WTC11 (cell line): ENCODE data around the gene CYP27B1. TPM values are rescaled to one million over a fixed set of nuclear protein-coding genes. Genes with fewer than 3 reads are reported as not detected.

Source experiments
- ATAC-seq: fragments of 200-7000 bp; cut with Tn5 transposase; 2 replicates; pipeline ENCODE4 v1.10.0; 2021; ENCODE audit warnings: mild to moderate bottlenecking, moderate library complexity
- CTCF ChIA-PET: fragments of 300-600 bp; sonication (Branson Sonifier 250); formaldehyde crosslinking; loops from one replicate; lab custom pipeline; 2021; ENCODE audit warnings: antibody characterized with exemption; lab: Charles Lee
- POLR2A ChIA-PET: fragments of 350-600 bp; sonication (Branson Sonifier 250); formaldehyde crosslinking; loops from one replicate; lab custom pipeline; 2021; ENCODE audit warnings: antibody characterized with exemption; lab: Charles Lee
- DNase-seq: peaks from one replicate; pipeline ENCODE4 v3.0.0; 2021; ENCODE audit warnings: low spot score
- H3K27ac Mint-ChIP-seq: 2 replicates; pipeline ENCODE4 v1.8.0; 2021; ENCODE audit warnings: mixed read lengths
- H3K27me3 Mint-ChIP-seq: 2 replicates; pipeline ENCODE4 v1.8.0; 2021; ENCODE audit warnings: low read depth, mild to moderate bottlenecking, moderate library complexity, mixed read lengths
- H3K36me3 Mint-ChIP-seq: 2 replicates; pipeline ENCODE4 v1.8.0; 2021; ENCODE audit warnings: mixed read lengths
- H3K4me1 Mint-ChIP-seq: 2 replicates; pipeline ENCODE4 v1.8.0; 2022; ENCODE audit warnings: mixed read lengths
- H3K4me3 Mint-ChIP-seq: 2 replicates; pipeline ENCODE4 v1.8.0; 2021; ENCODE audit warnings: mild to moderate bottlenecking, moderate library complexity, mixed read lengths
- H3K9me3 Mint-ChIP-seq: 2 replicates; pipeline ENCODE4 v1.8.0; 2021; ENCODE audit warnings: mixed read lengths
- ARID4B ChIP-seq: sonication (generic); formaldehyde crosslinking; IDR thresholded peaks from 2 replicates; pipeline ENCODE4 v1.8.0; 2023; ENCODE audit warnings: missing genetic modification reagents, mild to moderate bottlenecking, borderline replicate concordance
- ATF1 ChIP-seq: sonication (generic); formaldehyde crosslinking; IDR thresholded peaks from 2 replicates; pipeline ENCODE4 v1.8.1; 2023; ENCODE audit warnings: mild to moderate bottlenecking, moderate library complexity, missing genetic modification reagents
- CBFB ChIP-seq: sonication (generic); formaldehyde crosslinking; IDR thresholded peaks from 2 replicates; pipeline ENCODE4 v1.8.1; 2022; ENCODE audit warnings: mild to moderate bottlenecking, low read depth, missing genetic modification reagents
- CTCF ChIP-seq: fragments of 200-600 bp; IDR thresholded peaks from 2 replicates; pipeline ENCODE4 v1.8.0; 2022; ENCODE audit warnings: antibody characterized with exemption
- E2F1 ChIP-seq: sonication (generic); formaldehyde crosslinking; IDR thresholded peaks from 2 replicates; pipeline ENCODE4 v1.8.0; 2022; ENCODE audit warnings: mild to moderate bottlenecking, missing genetic modification reagents
- EMX1 ChIP-seq: fragments of 250-450 bp; sonication (Bioruptor Pico); IDR thresholded peaks from 2 replicates; pipeline ENCODE4 v1.8.0; 2021; ENCODE audit warnings: mild to moderate bottlenecking
- ETV6 ChIP-seq: sonication (generic); formaldehyde crosslinking; IDR thresholded peaks from 2 replicates; pipeline ENCODE4 v1.8.1; 2022; ENCODE audit warnings: mild to moderate bottlenecking, missing genetic modification reagents
- KAT7 ChIP-seq: sonication (generic); formaldehyde crosslinking; IDR thresholded peaks from 2 replicates; pipeline ENCODE4 v1.8.1; 2023; ENCODE audit warnings: missing genetic modification reagents, mild to moderate bottlenecking, borderline replicate concordance
- MAX ChIP-seq: sonication (generic); formaldehyde crosslinking; IDR thresholded peaks from 2 replicates; pipeline ENCODE4 v1.8.0; 2022; ENCODE audit warnings: mild to moderate bottlenecking, missing genetic modification reagents
- NR2C2 ChIP-seq: sonication (generic); formaldehyde crosslinking; IDR thresholded peaks from 2 replicates; pipeline ENCODE4 v1.8.0; 2022; ENCODE audit warnings: mild to moderate bottlenecking, missing genetic modification reagents
- NR3C1 ChIP-seq: sonication (generic); formaldehyde crosslinking; conservative IDR thresholded peaks from 2 replicates; pipeline ENCODE4 v1.8.1; 2023; ENCODE audit warnings: low read depth, mild to moderate bottlenecking, missing genetic modification reagents
- PRDM15 ChIP-seq: sonication (generic); formaldehyde crosslinking; IDR thresholded peaks from 2 replicates; pipeline ENCODE4 v1.8.0; 2022; ENCODE audit warnings: missing genetic modification reagents
- RORB ChIP-seq: fragments of 250-450 bp; sonication (Bioruptor Pico); IDR thresholded peaks from 2 replicates; pipeline ENCODE4 v1.9.0; 2021; ENCODE audit warnings: mild to moderate bottlenecking
- TEAD1 ChIP-seq: sonication (generic); formaldehyde crosslinking; IDR thresholded peaks from 2 replicates; pipeline ENCODE4 v1.8.0; 2022; ENCODE audit warnings: mild to moderate bottlenecking, missing genetic modification reagents
- TP53 ChIP-seq: sonication (generic); formaldehyde crosslinking; IDR thresholded peaks from 2 replicates; pipeline ENCODE4 v1.8.1; 2023; ENCODE audit warnings: mild to moderate bottlenecking, missing genetic modification reagents
- USF1 ChIP-seq: sonication (generic); formaldehyde crosslinking; IDR thresholded peaks from 2 replicates; pipeline ENCODE4 v1.8.0; 2022; ENCODE audit warnings: mild to moderate bottlenecking, missing genetic modification reagents
- ZMAT4 ChIP-seq: fragments of 250-450 bp; sonication (Bioruptor Pico); IDR thresholded peaks from 2 replicates; pipeline ENCODE4 v1.9.0; 2021; ENCODE audit warnings: mild to moderate bottlenecking
- ZNF219 ChIP-seq: sonication (generic); formaldehyde crosslinking; IDR thresholded peaks from 2 replicates; pipeline ENCODE4 v1.8.0; 2023; ENCODE audit warnings: missing genetic modification reagents, mild to moderate bottlenecking, borderline replicate concordance
- ZNF232 ChIP-seq: sonication (generic); formaldehyde crosslinking; IDR thresholded peaks from 2 replicates; pipeline ENCODE4 v1.8.0; 2022; ENCODE audit warnings: mild to moderate bottlenecking, missing genetic modification reagents
- ZNF423 ChIP-seq: fragments of 250-450 bp; sonication (Bioruptor Pico); IDR thresholded peaks from 2 replicates; pipeline ENCODE4 v2.1.2; 2022; ENCODE audit warnings: mild to moderate bottlenecking, moderate library complexity
- ZNF671 ChIP-seq: fragments of 250-450 bp; sonication (Bioruptor Pico); IDR thresholded peaks from 2 replicates; pipeline ENCODE4 v1.8.0; 2021; ENCODE audit warnings: mild to moderate bottlenecking
- total RNA-seq: library from RNA; stranded (reverse); gene quantifications from 3 replicates; pipeline ENCODE4 v1.2.3, GENCODE V29; 2021

CYP27B1 gene
- total RNA-seq, 1 experiment from 2014 or later, result 2.1 TPM

- TF ChIP-seq NR2C2 (CRISPR knock-in tag), result no peak
- TF ChIP-seq ETV6 (CRISPR knock-in tag), result no peak
- TF ChIP-seq TP53, result no peak
- no peak for TF ChIP-seq ATF1 (CRISPR knock-in tag)
- no peak for TF ChIP-seq ZNF219 (CRISPR knock-in tag)
- no peak for TF ChIP-seq MAX (CRISPR knock-in tag)
- no peak for TF ChIP-seq EMX1 (CRISPR knock-in tag)
- no peak for TF ChIP-seq RORB
- no peak for TF ChIP-seq PRDM15 (CRISPR knock-in tag)
- TF ChIP-seq TEAD1 (CRISPR knock-in tag), result no peak
Measured at GRCh38 chr12:57763881-57764661, 2.8 kb downstream of the CYP27B1 start (continued).

GRCh38 chr12:57762463-57762862, 4.4 kb downstream of the CYP27B1 start:
- no peak overlapping the region for H3K4me3 Mint-ChIP-seq
- no peak overlapping the region for H3K27ac Mint-ChIP-seq
- ChIA-PET CTCF (no interaction called here), POLR2A (no interaction called here)
- peaks cover 99% of the 10 kb centered on the region for H3K27me3 Mint-ChIP-seq
- TF ChIP-seq KAT7 (CRISPR knock-in tag) (no peak), CTCF (no peak), NR3C1 (CRISPR knock-in tag) (no peak), NR2C2 (CRISPR knock-in tag) (no peak), USF1 (CRISPR knock-in tag) (no peak), ZMAT4 (CRISPR knock-in tag) (no peak)
- ATAC-seq (no peak), DNase-seq (no peak)
- H3K9me3 Mint-ChIP-seq, result no peaks in the 10 kb centered on the region
- peaks cover 32% of the 10 kb centered on the region for H3K4me1 Mint-ChIP-seq
- H3K36me3 Mint-ChIP-seq, result no peaks in the 10 kb centered on the region

GRCh38 chr12:57761391-57761998, 5.4 kb downstream of the CYP27B1 start:
- Mint-ChIP-seq H3K9me3 (no peaks in the 10 kb centered on the region), H3K36me3 (no peaks in the 10 kb centered on the region), H3K4me3 (no peak overlapping the region), H3K4me1 (peaks cover 31% of the 10 kb centered on the region), H3K27ac (no peak overlapping the region), H3K27me3 (peaks cover 99% of the 10 kb centered on the region)
- ATAC-seq (no peak), DNase-seq (no peak)
- ChIA-PET CTCF (no interaction called here), POLR2A (no interaction called here)
- TF ChIP-seq ZNF232 (CRISPR knock-in tag), result no peak
- TF ChIP-seq CBFB (CRISPR knock-in tag), result no peak
- no peak for TF ChIP-seq ARID4B (CRISPR knock-in tag)
- no peak for TF ChIP-seq ZNF671 (CRISPR knock-in tag)
- TF ChIP-seq ZNF423, result no peak
- TF ChIP-seq TEAD1 (CRISPR knock-in tag), result no peak
- TF ChIP-seq E2F1 (CRISPR knock-in tag), result no peak
